ENCODE results near the gene IL3RA. TPM values are rescaled to one million over a fixed set of nuclear protein-coding genes. Genes with fewer than 3 reads are reported as not detected.

The IL3RA gene
- total and polyA plus RNA-seq, 8 donors: 0.57 to 7.6 (median 2.0) TPM

GRCh38 chrX:1427756-1428155 is 91.2 kb downstream of the IL3RA start:
- TF ChIP-seq CTCF (IDR thresholded peaks at IDR 0.05): no peak
- H3K9me3 ChIP-seq: no peaks in the 10 kb centered on the region
- no peak overlapping the region for H3K4me3 ChIP-seq
- H3K36me3 ChIP-seq: no peaks in the 10 kb centered on the region
- no peak overlapping the region for H3K27ac ChIP-seq
- DNase-seq (peak in 2 of 6 donors; percentile 53 to 70), ATAC-seq (no peak), FAIRE-seq (no peak)
- H3K27me3 ChIP-seq: no peaks in the 10 kb centered on the region
- intact Hi-C loops (cut with DNase I): no loop called here
- WGBS, 2 donors: 93 to 97% methylated on average over 32 of the region's 32 CpGs
- H3K4me1 ChIP-seq: no peaks in the 10 kb centered on the region

GRCh38 chrX:1430451-1430850 is 93.9 kb downstream of the IL3RA start:
- Histone ChIP-seq H3K4me3 (no peak overlapping the region), H3K27me3 (no peaks in the 10 kb centered on the region), H3K4me1 (no peaks in the 10 kb centered on the region), H3K36me3 (no peaks in the 10 kb centered on the region), H3K27ac (no peak overlapping the region), H3K9me3 (no peaks in the 10 kb centered on the region)
- no peak for FAIRE-seq
- no peak for DNase-seq
- WGBS, 2 donors: 95 to 97% methylated on average over 10 of the region's 10 CpGs
- no peak for ATAC-seq
- TF ChIP-seq CTCF (IDR thresholded peaks at IDR 0.05): no peak
- intact Hi-C loops (cut with DNase I): no loop called here

Small RNA genes within 50 kb of the gene (microRNA-seq; reads per million reads assigned to microRNA genes)
- gene MIR3690: 0 reads per million in 2 donors

Other genes with a start within 250 kb of the IL3RA start
- gene CRLF2, start 124.1 kb upstream of the IL3RA start, total RNA-seq: under 1 TPM in 1 of 6 donors, not detected in 5; 0.12 TPM
- gene CRLF2, start 124.1 kb upstream of the IL3RA start, polyA plus RNA-seq: under 1 TPM in 1 of 2 donors, not detected in 1; 0.07 TPM
- gene CSF2RA, start 68.0 kb upstream of the IL3RA start, total RNA-seq: 1 to 10 TPM in 3 of 6 donors, under 1 TPM in 3; 0.28 to 9.8 (median 1.4) TPM
- 1 to 10 TPM; 1.7 to 1.8 TPM for gene CSF2RA, start 68.0 kb upstream of the IL3RA start, polyA plus RNA-seq
- 100 to 1,000 TPM; 188 to 398 (median 252) TPM for gene SLC25A6, start 55.3 kb downstream of the IL3RA start, total RNA-seq
- gene SLC25A6, start 55.3 kb downstream of the IL3RA start, polyA plus RNA-seq: 100 to 1,000 TPM; 208 to 229 TPM
- gene ASMTL, start 116.1 kb downstream of the IL3RA start, total RNA-seq: 10 to 100 TPM; 11.2 to 19.4 (median 15.6) TPM
- gene ASMTL, start 116.1 kb downstream of the IL3RA start, polyA plus RNA-seq: 10 to 100 TPM; 16.9 to 25.9 TPM
- 1 to 10 TPM in 2 of 6 donors, under 1 TPM in 4; 0.42 to 1.4 (median 0.58) TPM for gene P2RY8, start 200.4 kb downstream of the IL3RA start, total RNA-seq
- under 1 TPM; 0.35 to 0.38 TPM for gene P2RY8, start 200.4 kb downstream of the IL3RA start, polyA plus RNA-seq

Data from pancreas (tissue), 10 donors.